SHP77 (cell line): ENCODE measurements around the gene VCL.
"Not testable (repeated sequence)": the region's sequence is repeated elsewhere in the genome, so short reads cannot be mapped to it uniquely, and the experiment has no call there.

Source experiments
- DNase-seq, 2 experiments: peaks; one replicate each; lab custom pipeline; 2025; lab: John Stamatoyannopoulos, UW

VCL gene

GRCh38 chr10:74040200-74041126 is 42.5 kb downstream of the VCL start:
- DNase-seq = no peak

GRCh38 chr10:74044419-74044818 is 46.5 kb downstream of the VCL start:
- no peak for DNase-seq

- no peak for DNase-seq
These were observed 49.4 kb downstream of the VCL start for GRCh38 chr10:74047304-74047703.

GRCh38 chr10:74047871-74048270 is 50.0 kb downstream of the VCL start:
- DNase-seq = no peak

- no peak for DNase-seq
These were observed 50.5 kb downstream of the VCL start for GRCh38 chr10:74048433-74048832.

GRCh38 chr10:74049955-74050354 is 52.0 kb downstream of the VCL start:
- no peak for DNase-seq

GRCh38 chr10:74050653-74051052 is 52.7 kb downstream of the VCL start:
- no peak for DNase-seq

- DNase-seq = no peak
These were observed 53.9 kb downstream of the VCL start for GRCh38 chr10:74051736-74052342.

GRCh38 chr10:74052994-74053393 is 55.1 kb downstream of the VCL start:
- DNase-seq = no peak

GRCh38 chr10:74055383-74056049 is 57.6 kb downstream of the VCL start:
- DNase-seq = no peak

- DNase-seq = no peak
These were observed 58.3 kb downstream of the VCL start for GRCh38 chr10:74056050-74056818.

GRCh38 chr10:74058071-74058470 is 60.2 kb downstream of the VCL start:
- no peak for DNase-seq

- DNase-seq = no peak
These were observed 60.7 kb downstream of the VCL start for GRCh38 chr10:74058658-74059057.

GRCh38 chr10:74061104-74061503 is 63.2 kb downstream of the VCL start:
- DNase-seq = no peak

- not testable (repeated sequence) for DNase-seq
These were observed 64.1 kb downstream of the VCL start for GRCh38 chr10:74061978-74062377.

GRCh38 chr10:74063256-74063655 is 65.3 kb downstream of the VCL start:
- DNase-seq = no peak

GRCh38 chr10:74067373-74068352 is 69.7 kb downstream of the VCL start:
- DNase-seq = no peak

GRCh38 chr10:74071157-74071556 is 73.2 kb downstream of the VCL start:
- DNase-seq = no peak

- no peak for DNase-seq
These were observed 74.6 kb downstream of the VCL start for GRCh38 chr10:74072503-74072902.

GRCh38 chr10:74075906-74076305 is 78.0 kb downstream of the VCL start:
- DNase-seq = no peak

- no peak for DNase-seq
These were observed 79.0 kb downstream of the VCL start for GRCh38 chr10:74076961-74077360.
